NT2/D1 (cell line): Measurements from ENCODE around the gene CCR7.

Experiments
- DNase-seq: peaks from one replicate; pipeline ENCODE4 v3.0.0-alpha.2; 2011; ENCODE audit warnings: low read depth, low spot score
- H3K27me3 ChIP-seq: 2 replicates; pipeline ENCODE4 v1.6.0; 2011; ENCODE audit warnings: mild to moderate bottlenecking; ENCODE audit not compliant: insufficient read length, insufficient read depth
- H3K36me3 ChIP-seq: 2 replicates; pipeline ENCODE4 v1.6.1; 2011; ENCODE audit warnings: mild to moderate bottlenecking, low read length, mixed read lengths; ENCODE audit not compliant: insufficient read depth, insufficient read length
- H3K4me1 ChIP-seq: 2 replicates; pipeline ENCODE4 v1.5.1; 2011; ENCODE audit not compliant: insufficient read depth, insufficient read length
- H3K4me3 ChIP-seq: 2 replicates; pipeline ENCODE4 v1.5.1; 2011; ENCODE audit warnings: low read depth; ENCODE audit not compliant: insufficient read length
- H3K9ac ChIP-seq: 2 replicates; pipeline ENCODE4 v1.6.0; 2011; ENCODE audit warnings: low read depth; ENCODE audit not compliant: insufficient read length
- H3K9me3 ChIP-seq: 2 replicates; pipeline ENCODE4 v1.5.1; 2011; ENCODE audit warnings: mild to moderate bottlenecking, low read length; ENCODE audit not compliant: insufficient read depth
- SUZ12 ChIP-seq: IDR thresholded peaks from 2 replicates; pipeline ENCODE4 v1.6.1; 2011; ENCODE audit not compliant: insufficient read length, insufficient read depth; ENCODE audit errors: extremely low read depth
- YY1 ChIP-seq: IDR thresholded peaks from 2 replicates; pipeline ENCODE4 v1.6.1; 2011; ENCODE audit not compliant: insufficient read length, insufficient read depth
- ZNF274 ChIP-seq: IDR thresholded peaks from 2 replicates; pipeline ENCODE4 v1.6.1; 2011; ENCODE audit warnings: mild to moderate bottlenecking, low read depth, low read length

Gene CCR7

DNA sequence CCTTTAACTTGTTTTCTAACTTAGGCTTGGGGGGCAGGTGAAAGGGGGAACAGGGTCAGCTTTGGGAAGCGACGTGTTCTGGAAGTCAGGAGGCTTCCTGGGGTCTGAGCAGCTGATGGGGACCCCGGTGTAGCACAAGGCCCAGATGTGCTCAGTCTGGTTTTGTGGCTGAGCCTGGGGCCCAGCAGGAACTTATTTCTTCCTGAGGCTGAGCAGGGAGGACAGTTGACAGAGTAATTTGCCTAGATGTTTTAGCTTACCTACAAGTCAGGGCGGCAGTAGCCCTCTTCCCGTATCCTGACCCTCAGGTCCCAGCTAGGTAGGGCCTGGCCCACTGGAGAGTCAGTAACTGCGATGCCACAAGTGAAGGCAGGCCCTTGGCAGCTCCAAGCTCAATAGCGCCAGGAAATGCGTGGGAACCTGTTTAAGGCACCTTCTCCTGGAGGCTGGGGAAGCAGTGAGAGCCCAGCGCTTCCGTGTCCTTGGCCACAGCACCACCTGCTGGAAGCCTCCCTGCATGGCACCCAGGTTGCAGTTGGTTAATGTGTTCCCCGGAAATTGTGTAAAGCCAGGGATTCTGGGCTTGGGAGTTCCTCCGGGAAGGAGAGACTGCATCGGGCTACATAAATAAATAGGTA is 5.2 kb downstream of the CCR7 start:
- no peak for TF ChIP-seq ZNF274
- TF ChIP-seq YY1 = no peak
- no peak for TF ChIP-seq SUZ12

GRCh38 chr17:40559564-40559916 is 5.7 kb downstream of the CCR7 start:
- no peak for DNase-seq
- peaks cover 3% of the 10 kb centered on the region for H3K27me3 ChIP-seq
- H3K4me3 ChIP-seq = no peak overlapping the region
- peaks cover 11% of the 10 kb centered on the region for H3K4me1 ChIP-seq
- no peak for TF ChIP-seq YY1
- TF ChIP-seq SUZ12 = no peak
- TF ChIP-seq ZNF274 = no peak
- no peaks in the 10 kb centered on the region for H3K36me3 ChIP-seq
- H3K9me3 ChIP-seq = no peaks in the 10 kb centered on the region
- no peak overlapping the region for H3K9ac ChIP-seq

More for the DNA sequence above, 5.2 kb downstream of the CCR7 start:
- Histone ChIP-seq H3K4me3 (no peak overlapping the region), H3K27me3 (no peaks in the 10 kb centered on the region), H3K4me1 (peaks cover 11% of the 10 kb centered on the region), H3K9ac (peak overlapping the region; percentile 22), H3K36me3 (no peaks in the 10 kb centered on the region), H3K9me3 (no peaks in the 10 kb centered on the region)
- peak; percentile 77 for DNase-seq

- no peak overlapping the region for H3K9ac ChIP-seq
- H3K4me1 ChIP-seq = peaks cover 11% of the 10 kb centered on the region
- DNase-seq = no peak
- peaks cover 3% of the 10 kb centered on the region for H3K27me3 ChIP-seq
- H3K36me3 ChIP-seq = no peaks in the 10 kb centered on the region
- no peak for TF ChIP-seq ZNF274
- no peak for TF ChIP-seq SUZ12
- TF ChIP-seq YY1 = no peak
- no peak overlapping the region for H3K4me3 ChIP-seq
- H3K9me3 ChIP-seq = no peaks in the 10 kb centered on the region
Measured at GRCh38 chr17:40558890-40559563, 6.2 kb downstream of the CCR7 start.

GRCh38 chr17:40558300-40558889 is 6.9 kb downstream of the CCR7 start:
- Histone ChIP-seq H3K36me3 (no peaks in the 10 kb centered on the region), H3K27me3 (peaks cover 3% of the 10 kb centered on the region), H3K4me3 (no peak overlapping the region), H3K9me3 (no peaks in the 10 kb centered on the region), H3K9ac (no peak overlapping the region), H3K4me1 (peaks cover 11% of the 10 kb centered on the region)
- no peak for DNase-seq
- TF ChIP-seq SUZ12 = no peak
- TF ChIP-seq ZNF274 = no peak
- no peak for TF ChIP-seq YY1

DNA sequence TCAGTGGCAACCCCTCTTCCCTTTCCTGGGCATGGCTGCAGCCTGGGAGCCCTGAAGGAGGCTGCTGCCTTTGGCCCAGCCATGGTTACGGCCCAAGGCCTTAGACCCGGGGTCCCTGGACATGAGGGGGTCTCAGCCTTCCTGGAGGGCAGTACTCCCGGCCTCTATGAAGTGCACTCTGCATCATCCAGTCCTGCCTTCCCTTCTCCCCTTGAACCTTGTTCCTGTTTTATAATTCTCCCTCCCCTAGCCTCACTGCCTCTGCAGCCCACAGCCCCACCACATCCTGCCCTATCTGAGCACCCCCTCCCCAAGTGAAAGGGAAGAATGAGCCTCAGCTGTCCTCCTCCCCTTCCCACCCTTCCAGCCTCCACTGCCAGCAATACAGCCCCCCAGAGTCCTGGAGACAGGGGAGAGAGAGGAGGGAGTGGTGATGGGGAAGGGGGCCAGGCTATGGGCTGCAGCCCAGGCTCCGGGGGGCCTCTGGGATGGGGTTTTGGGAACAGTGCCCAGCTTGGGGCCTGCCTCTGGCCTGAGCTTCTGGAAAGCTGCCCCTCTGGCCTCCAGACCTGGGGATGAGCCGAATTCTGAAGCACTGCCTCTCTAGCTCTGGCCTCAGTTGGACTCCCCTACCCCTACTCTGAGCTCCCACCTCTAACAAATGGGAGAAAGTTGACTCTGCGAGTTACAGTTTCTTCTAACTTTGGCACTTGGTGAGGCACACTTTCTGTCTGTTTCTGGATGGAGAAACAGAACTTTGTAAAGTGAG is 7.6 kb downstream of the CCR7 start:
- no peak overlapping the region for H3K9ac ChIP-seq
- no peak for TF ChIP-seq ZNF274
- TF ChIP-seq SUZ12 = no peak
- TF ChIP-seq YY1 = no peak
- no peaks in the 10 kb centered on the region for H3K36me3 ChIP-seq
- peaks cover 3% of the 10 kb centered on the region for H3K27me3 ChIP-seq
- H3K4me1 ChIP-seq = peaks cover 14% of the 10 kb centered on the region
- H3K4me3 ChIP-seq = no peak overlapping the region
- H3K9me3 ChIP-seq = no peaks in the 10 kb centered on the region
- no peak for DNase-seq

GRCh38 chr17:40556884-40557414 is 8.3 kb downstream of the CCR7 start:
- no peak for TF ChIP-seq SUZ12
- TF ChIP-seq YY1 = no peak
- no peak for TF ChIP-seq ZNF274
- no peak for DNase-seq
- H3K27me3 ChIP-seq = peaks cover 3% of the 10 kb centered on the region
- peaks cover 14% of the 10 kb centered on the region for H3K4me1 ChIP-seq
- H3K9me3 ChIP-seq = no peaks in the 10 kb centered on the region
- H3K36me3 ChIP-seq = no peaks in the 10 kb centered on the region
- no peak overlapping the region for H3K4me3 ChIP-seq
- no peak overlapping the region for H3K9ac ChIP-seq

DNA sequence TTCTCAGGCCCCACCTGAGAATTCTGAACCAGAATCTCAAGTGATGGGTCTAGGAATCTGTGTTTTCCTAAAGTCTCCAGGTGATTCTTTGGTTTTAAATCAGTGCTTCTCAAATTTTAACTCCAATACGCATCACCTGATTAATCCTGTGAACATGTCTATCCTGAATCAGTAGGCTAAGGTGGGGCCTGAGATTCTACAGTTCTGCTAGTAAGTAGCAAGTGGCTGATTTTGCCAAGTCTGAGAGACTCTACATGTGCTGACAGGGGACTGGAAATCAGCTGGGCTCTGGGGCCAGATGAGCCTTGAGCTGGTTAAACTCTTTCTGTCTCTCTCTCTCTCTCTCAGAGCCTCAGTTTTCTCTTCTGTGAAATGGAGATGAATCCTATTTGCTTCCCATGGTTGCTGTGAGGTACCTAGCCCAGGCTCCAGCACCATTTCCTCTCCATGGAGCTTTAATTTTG is 9.0 kb downstream of the CCR7 start:
- Histone ChIP-seq H3K4me1 (peaks cover 14% of the 10 kb centered on the region), H3K4me3 (no peak overlapping the region), H3K9me3 (no peaks in the 10 kb centered on the region), H3K36me3 (no peaks in the 10 kb centered on the region), H3K9ac (no peak overlapping the region), H3K27me3 (peaks cover 3% of the 10 kb centered on the region)
- no peak for DNase-seq
- TF ChIP-seq YY1 = no peak
- no peak for TF ChIP-seq SUZ12
- no peak for TF ChIP-seq ZNF274
